H9 (cell line): ENCODE data around the gene EFNA5. TPM values are rescaled to one million over a fixed set of nuclear protein-coding genes. Genes with fewer than 3 reads are reported as not detected.

Experiments used
- DNase-seq: peaks from one replicate; pipeline ENCODE4 v3.0.0-alpha.2; 2017
- H2AFZ ChIP-seq: one replicate; pipeline ENCODE4 v1.6.1; 2013; ENCODE audit warnings: mild to moderate bottlenecking, low read length, control low read depth, moderate library complexity
- H2AK5ac ChIP-seq: 2 replicates; pipeline ENCODE4 v1.6.1; 2013; ENCODE audit warnings: low read length, control low read depth, mixed read lengths; ENCODE audit not compliant: insufficient read length
- H2BK120ac ChIP-seq: one replicate; pipeline ENCODE4 v1.6.1; 2013; ENCODE audit warnings: low read depth, mild to moderate bottlenecking, low read length, control low read depth, inconsistent platforms; ENCODE audit not compliant: poor library complexity, severe bottlenecking
- H2BK12ac ChIP-seq: 2 replicates; pipeline ENCODE4 v1.6.1; 2013; ENCODE audit warnings: low read length, control low read depth, mixed read lengths, low read depth; ENCODE audit not compliant: insufficient read length
- H2BK15ac ChIP-seq: 2 replicates; pipeline ENCODE4 v1.6.1; 2013; ENCODE audit warnings: low read depth, low read length, control low read depth
- H2BK20ac ChIP-seq: one replicate; pipeline ENCODE4 v1.6.1; 2013; ENCODE audit warnings: low read depth, mild to moderate bottlenecking, low read length, control low read depth, inconsistent platforms; ENCODE audit not compliant: poor library complexity, severe bottlenecking
- H2BK5ac ChIP-seq: 2 replicates; pipeline ENCODE4 v1.6.1; 2013; ENCODE audit warnings: low read length, control low read depth, mixed read lengths; ENCODE audit not compliant: insufficient read length
- H3K14ac ChIP-seq: 2 replicates; pipeline ENCODE4 v1.6.1; 2013; ENCODE audit warnings: low read length, control low read depth; ENCODE audit not compliant: insufficient read depth
- H3K18ac ChIP-seq: 2 replicates; pipeline ENCODE4 v1.6.1; 2013; ENCODE audit warnings: low read depth, mild to moderate bottlenecking, mixed read lengths, low read length, control low read depth; ENCODE audit not compliant: insufficient read length
- H3K23ac ChIP-seq: 2 replicates; pipeline ENCODE4 v1.6.1; 2013; ENCODE audit warnings: low read length, control low read depth, mixed read lengths, low read depth; ENCODE audit not compliant: insufficient read length
- H3K23me2 ChIP-seq: 2 replicates; pipeline ENCODE4 v1.6.1; 2013; ENCODE audit warnings: low read depth, mild to moderate bottlenecking, mixed read lengths, low read length, control low read depth; ENCODE audit not compliant: insufficient read length, poor library complexity, severe bottlenecking
- H3K27ac ChIP-seq: 2 replicates; pipeline ENCODE4 v1.5.1; 2013; ENCODE audit warnings: low read length, control low read depth, mixed read lengths, low read depth; ENCODE audit not compliant: insufficient read length
- H3K27me3 ChIP-seq: 2 replicates; pipeline ENCODE4 v1.6.1; 2013; ENCODE audit warnings: low read length, control low read depth, inconsistent platforms; ENCODE audit not compliant: insufficient read depth
- H3K4ac ChIP-seq: 2 replicates; pipeline ENCODE4 v1.6.1; 2013; ENCODE audit warnings: low read depth, mild to moderate bottlenecking, control low read depth, inconsistent platforms, low read length, moderate library complexity
- H3K4me1 ChIP-seq: 2 replicates; pipeline ENCODE4 v1.6.1; 2013; ENCODE audit warnings: low read length, control low read depth, inconsistent platforms; ENCODE audit not compliant: insufficient read depth
- H3K4me2 ChIP-seq: 2 replicates; pipeline ENCODE4 v1.6.1; 2013; ENCODE audit warnings: low read length, control low read depth, mixed read lengths; ENCODE audit not compliant: insufficient read length, insufficient read depth
- H3K56ac ChIP-seq: 2 replicates; pipeline ENCODE4 v1.6.1; 2013; ENCODE audit warnings: low read depth, mild to moderate bottlenecking, mixed read lengths, low read length, control low read depth; ENCODE audit not compliant: insufficient read length
- H3K79me1 ChIP-seq: 2 replicates; pipeline ENCODE4 v1.6.1; 2013; ENCODE audit warnings: low read depth, mild to moderate bottlenecking, moderate library complexity, low read length, control low read depth, inconsistent platforms; ENCODE audit not compliant: insufficient read depth, poor library complexity, severe bottlenecking
- H3K79me2 ChIP-seq: 2 replicates; pipeline ENCODE4 v1.6.1; 2013; ENCODE audit warnings: low read length, control low read depth, inconsistent platforms; ENCODE audit not compliant: insufficient read depth
- H3K9ac ChIP-seq: 2 replicates; pipeline ENCODE4 v1.6.1; 2013; ENCODE audit warnings: low read length, control low read depth, mixed read lengths; ENCODE audit not compliant: insufficient read length; ENCODE audit errors: extremely low read depth
- H3K9me3 ChIP-seq: one replicate; pipeline ENCODE4 v1.6.1; 2013; ENCODE audit warnings: low read depth, low read length, inconsistent platforms; ENCODE audit not compliant: control insufficient read depth
- H3T11ph ChIP-seq: one replicate; pipeline ENCODE4 v1.6.1; 2013; ENCODE audit warnings: mild to moderate bottlenecking, low read length, control low read depth, inconsistent platforms
- H4K20me1 ChIP-seq: one replicate; pipeline ENCODE4 v1.6.1; 2013; ENCODE audit not compliant: control insufficient read depth, insufficient read length, insufficient read depth
- H4K5ac ChIP-seq: 2 replicates; pipeline ENCODE4 v1.6.1; 2013; ENCODE audit warnings: low read depth, mild to moderate bottlenecking, mixed read lengths, low read length, control low read depth; ENCODE audit not compliant: insufficient read length
- H4K8ac ChIP-seq: replicated peaks from 2 replicates; pipeline ENCODE4 v1.6.1; 2013; ENCODE audit warnings: low read length, control low read depth, mixed read lengths, low read depth; ENCODE audit not compliant: insufficient read length
- H4K91ac ChIP-seq: 2 replicates; pipeline ENCODE4 v1.6.1; 2013; ENCODE audit warnings: low read depth, mild to moderate bottlenecking, moderate library complexity, mixed read lengths, low read length, control low read depth; ENCODE audit not compliant: insufficient read length
- H3K27ac Mint-ChIP-seq, 3 experiments: 2 replicates in 2 of 3; 3 replicates in 1 of 3; pipeline ENCODE4 v1.8.0; 2020 to 2021; ENCODE audit warnings: mixed read lengths in 3 of 3, mild to moderate bottlenecking in 1 of 3, moderate library complexity in 1 of 3
- H3K27me3 Mint-ChIP-seq: 2 replicates; pipeline ENCODE4 v1.8.0; 2021; ENCODE audit warnings: low read depth, mild to moderate bottlenecking, moderate library complexity, mixed read lengths
- H3K36me3 Mint-ChIP-seq, 3 experiments: 2 replicates in 2 of 3; 3 replicates in 1 of 3; pipeline ENCODE4 v1.8.0; 2020 to 2021; ENCODE audit warnings: low read depth in 3 of 3, mixed read lengths in 3 of 3; ENCODE audit not compliant: insufficient read depth in 1 of 3
- H3K4me1 Mint-ChIP-seq, 2 experiments: 2 replicates each; pipeline ENCODE4 v1.8.0; 2020; ENCODE audit warnings: mixed read lengths in 2 of 2
- H3K4me3 Mint-ChIP-seq, 2 experiments: 2 replicates in 1 of 2; 3 replicates in 1 of 2; pipeline ENCODE4 v1.8.0; 2020 to 2021; ENCODE audit warnings: mild to moderate bottlenecking in 2 of 2, mixed read lengths in 2 of 2, moderate library complexity in 1 of 2
- H3K9me3 Mint-ChIP-seq, 2 experiments: 2 replicates in 1 of 2; 3 replicates in 1 of 2; pipeline ENCODE4 v1.8.0; 2020; ENCODE audit warnings: mild to moderate bottlenecking in 2 of 2, mixed read lengths in 2 of 2, moderate library complexity in 1 of 2
- WGBS: extraction: QIAGEN DNeasy Blood & Tissue Kit; methylation state at CpG from one replicate; pipeline ENCODE4 v1.1.7; 2013; ENCODE audit warnings: missing lambda C conversion rate, low lambda C conversion rate, mixed read lengths; ENCODE audit not compliant: insufficient read length; ENCODE audit errors: extremely low coverage; 5-methylcytosine and 5-hydroxymethylcytosine counted together
- total RNA-seq: library from RNA; stranded (reverse); gene quantifications from 2 replicates; pipeline ENCODE4 v1.2.1, GENCODE V29; 2021
- TF ChIP-seq, protein P1 (sequence below): fragments of 200-600 bp; sonication (generic); conservative IDR thresholded peaks from 3 replicates; pipeline ENCODE4 v1.8.0; 2021; ENCODE audit warnings: antibody characterized with exemption, mild to moderate bottlenecking

The EFNA5 gene
- total RNA-seq, 1 experiment from 2014 or later = 20.4 TPM

DNA sequence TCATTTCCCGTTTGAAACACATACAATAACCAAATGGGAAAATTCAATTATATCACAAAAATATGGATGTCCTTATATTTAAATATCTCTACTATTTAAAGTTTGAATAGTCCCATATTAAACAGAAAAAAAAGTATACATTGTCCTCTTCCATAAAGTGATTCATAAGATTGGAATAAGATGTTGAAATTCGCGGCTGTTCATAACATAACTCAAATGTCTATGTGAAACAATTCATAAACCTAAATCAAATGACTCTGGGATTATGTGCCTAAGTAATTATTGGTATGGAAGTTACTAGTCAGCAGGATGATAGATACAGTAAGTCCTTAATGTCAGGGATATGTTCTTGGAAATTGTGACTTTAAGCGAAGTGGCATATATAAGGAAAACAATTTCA lies 3.9 kb upstream of the EFNA5 start:
- no peak overlapping the region for H3K27ac Mint-ChIP-seq

More for the DNA sequence above, 3.9 kb upstream of the EFNA5 start:
- H2BK5ac ChIP-seq = no peak overlapping the region
- H3K9ac ChIP-seq = no peak overlapping the region
- TF ChIP-seq, protein P1, sequence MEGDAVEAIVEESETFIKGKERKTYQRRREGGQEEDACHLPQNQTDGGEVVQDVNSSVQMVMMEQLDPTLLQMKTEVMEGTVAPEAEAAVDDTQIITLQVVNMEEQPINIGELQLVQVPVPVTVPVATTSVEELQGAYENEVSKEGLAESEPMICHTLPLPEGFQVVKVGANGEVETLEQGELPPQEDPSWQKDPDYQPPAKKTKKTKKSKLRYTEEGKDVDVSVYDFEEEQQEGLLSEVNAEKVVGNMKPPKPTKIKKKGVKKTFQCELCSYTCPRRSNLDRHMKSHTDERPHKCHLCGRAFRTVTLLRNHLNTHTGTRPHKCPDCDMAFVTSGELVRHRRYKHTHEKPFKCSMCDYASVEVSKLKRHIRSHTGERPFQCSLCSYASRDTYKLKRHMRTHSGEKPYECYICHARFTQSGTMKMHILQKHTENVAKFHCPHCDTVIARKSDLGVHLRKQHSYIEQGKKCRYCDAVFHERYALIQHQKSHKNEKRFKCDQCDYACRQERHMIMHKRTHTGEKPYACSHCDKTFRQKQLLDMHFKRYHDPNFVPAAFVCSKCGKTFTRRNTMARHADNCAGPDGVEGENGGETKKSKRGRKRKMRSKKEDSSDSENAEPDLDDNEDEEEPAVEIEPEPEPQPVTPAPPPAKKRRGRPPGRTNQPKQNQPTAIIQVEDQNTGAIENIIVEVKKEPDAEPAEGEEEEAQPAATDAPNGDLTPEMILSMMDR = no peak
- H3K4ac ChIP-seq = no peak overlapping the region
- no peak overlapping the region for H3K27ac ChIP-seq
- Mint-ChIP-seq H3K4me1 (peaks cover 22 to 25% of the 10 kb centered on the region in 2 experiments), H3K27me3 (peaks cover 2% of the 10 kb centered on the region), H3K4me3 (no peak overlapping the region), H3K36me3 (no peaks in the 10 kb centered on the region), H3K9me3 (no peaks in the 10 kb centered on the region; a peak in 1 of 5 replicates)
- peaks cover 2% of the 10 kb centered on the region; the same call in 1 of the 2 replicates for H3K4me1 ChIP-seq
- no peak overlapping the region for H3K14ac ChIP-seq
- no peak overlapping the region for H3K56ac ChIP-seq
- no peak overlapping the region for H2BK12ac ChIP-seq
- no peaks in the 10 kb centered on the region for H3K79me1 ChIP-seq
- H3T11ph ChIP-seq = no peak overlapping the region
- H2BK120ac ChIP-seq = no peak overlapping the region
- no peak overlapping the region for H2AFZ ChIP-seq
- H3K79me2 ChIP-seq = no peaks in the 10 kb centered on the region
- DNase-seq = no peak
- no peak overlapping the region for H4K91ac ChIP-seq
- no peaks in the 10 kb centered on the region for H4K20me1 ChIP-seq
- H3K9me3 ChIP-seq = no peaks in the 10 kb centered on the region
- no peak overlapping the region for H2BK20ac ChIP-seq
- H2AK5ac ChIP-seq = no peak overlapping the region
- H4K5ac ChIP-seq = no peak overlapping the region
- no peak overlapping the region for H3K4me2 ChIP-seq
- no peak overlapping the region for H2BK15ac ChIP-seq
- no peak overlapping the region for H3K23ac ChIP-seq
- WGBS = no CpG with 5 or more reads among the region's 4 CpGs
- peaks cover 33% of the 10 kb centered on the region for H3K23me2 ChIP-seq
- no peak overlapping the region for H4K8ac ChIP-seq
- no peak overlapping the region for H3K18ac ChIP-seq
- no peaks in the 10 kb centered on the region; the same call in 1 of the 2 replicates for H3K27me3 ChIP-seq
